ENCODE data around the gene DEF6.

- TF ChIP-seq CTCF (IDR thresholded peaks at IDR 0.05): peak; percentile 31
- TF ChIP-seq NRF1 (IDR thresholded peaks at IDR 0.05; ENCODE audit: low read depth, low read length): no peak
- no peak for TF ChIP-seq SMC3 (IDR thresholded peaks at IDR 0.05; ENCODE audit: low read depth, low read length)
- TF ChIP-seq USF1 (IDR thresholded peaks at IDR 0.05; ENCODE audit: borderline replicate concordance, low read depth): no peak
- no peak for TF ChIP-seq RCOR1 (IDR thresholded peaks at IDR 0.05; ENCODE audit: low read length)
- TF ChIP-seq EP300 (IDR thresholded peaks at IDR 0.05; ENCODE audit: borderline replicate concordance in 1 of 2, low read depth in 1 of 2, low read length in 1 of 2): no peak
- no peak for TF ChIP-seq POLR2AphosphoS5 (IDR thresholded peaks at IDR 0.05; ENCODE audit: low read depth, low read length)
Measured at GRCh38 chr6:35258858-35259193, 38.8 kb upstream of the DEF6 start.
